Vagina (tissue), 2 donors: ENCODE data around the gene MRPS18B. TPM values are rescaled to one million over a fixed set of nuclear protein-coding genes. Genes with fewer than 3 reads are reported as not detected.

ENCODE experiments used
- DNase-seq, 2 donors: peaks; one replicate each; pipeline ENCODE4 v3.0.0-alpha.2; 2017; ENCODE audit errors: extremely low spot score in 2 of 2
- H3K27ac ChIP-seq: fragments of 200-600 bp; sonication (generic); one replicate; pipeline ENCODE4 v1.5.1; 2019
- H3K27me3 ChIP-seq: fragments of 200-600 bp; sonication (generic); one replicate; pipeline ENCODE4 v1.5.1; 2019
- H3K36me3 ChIP-seq, 2 donors: fragments of 200-600 bp; sonication (generic); one replicate each; pipeline ENCODE4 v1.5.1; 2017 to 2019
- H3K4me1 ChIP-seq: fragments of 200-600 bp; sonication (generic); one replicate; pipeline ENCODE4 v1.5.1; 2019
- H3K4me3 ChIP-seq, 2 donors: fragments of 200-600 bp; sonication (generic); 1 replicate in 1 of 2; 2 replicates in 1 of 2; pipeline ENCODE4 v1.5.1; 2016 to 2019
- H3K9me3 ChIP-seq: fragments of 200-600 bp; sonication (generic); one replicate; pipeline ENCODE4 v1.5.1; 2019
- POLR2A ChIP-seq, 2 donors: fragments of 450-650 bp; IDR thresholded peaks; one replicate each; pipeline ENCODE4 v1.6.1; 2017; ENCODE audit warnings: antibody characterized with exemption in 2 of 2, mild to moderate bottlenecking in 2 of 2, moderate library complexity in 2 of 2
- POLR2AphosphoS5 ChIP-seq, 2 donors: sonication (generic); formaldehyde crosslinking; IDR thresholded peaks; one replicate each; pipeline ENCODE4 v1.9.0; 2017; ENCODE audit warnings: antibody characterized with exemption in 2 of 2, mild to moderate bottlenecking in 2 of 2, low read depth in 1 of 2; ENCODE audit not compliant: insufficient read depth in 1 of 2
- intact Hi-C: fragments of 100-400 bp; cut with DNase I; formaldehyde crosslinking; loops from one replicate; pipeline ENCODE4 v1.15.1; 2023
- total RNA-seq: library from RNA; depleted of rRNA; stranded (reverse); fragments of >200 nt; gene quantifications from one replicate; pipeline ENCODE4 v1.2.3, GENCODE V29; 2016
- TF ChIP-seq, protein P1 (sequence below), 3 experiments: fragments of 450-650 bp in 2 of 3; fragments of 200-600 bp in 1 of 3; sonication (generic) in 1 of 3; IDR thresholded peaks; one replicate each; pipeline ENCODE4 v1.5.1; 2017 to 2019; ENCODE audit warnings: antibody characterized with exemption in 3 of 3, mild to moderate bottlenecking in 2 of 3, moderate library complexity in 2 of 3

MRPS18B gene
- total RNA-seq, 1 donor from 2014 or later, result 21.6 TPM

DNA sequence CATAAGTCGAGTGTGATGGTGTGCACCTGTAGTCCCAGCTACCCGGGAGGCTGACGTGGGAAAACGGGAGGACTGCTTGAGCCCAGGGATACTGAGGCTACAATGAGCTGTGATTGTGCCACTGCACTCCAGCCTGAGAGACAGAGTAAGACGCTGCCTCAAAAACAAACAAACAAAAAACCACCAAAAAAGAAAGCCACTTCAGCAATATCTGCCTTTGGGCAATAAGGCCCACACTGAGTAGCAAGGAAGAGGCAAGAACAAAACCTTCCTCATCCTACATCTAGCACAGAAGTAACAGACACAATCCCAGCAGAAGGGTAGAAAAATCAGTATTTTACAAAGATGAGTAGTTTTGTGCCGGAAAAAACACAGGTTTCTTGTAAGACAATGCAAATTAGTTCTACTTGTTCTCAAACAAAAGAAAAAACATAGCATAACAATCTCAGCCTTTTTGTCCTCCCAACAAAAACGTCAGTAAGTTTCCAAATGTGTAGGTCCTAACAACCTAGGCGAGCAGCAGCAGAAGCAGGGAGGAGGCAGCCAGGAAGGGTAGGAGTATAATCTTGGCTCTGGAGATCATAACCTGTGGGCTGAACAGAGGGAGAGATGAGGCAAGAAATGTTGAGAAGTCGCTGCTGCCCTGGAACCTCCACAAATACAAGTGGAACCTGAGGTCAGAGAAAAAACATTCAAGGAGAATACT lies 6.3 kb upstream of the MRPS18B start:
- intact Hi-C loops, result loop anchor here (10.0 kb wide), 1 partner anchor 73 kb away; the partner anchor contains the start of gene PPP1R18
- no peaks in the 10 kb centered on the region for H3K9me3 ChIP-seq
- no peak overlapping the region for H3K27ac ChIP-seq
- H3K4me3 ChIP-seq, result no peak overlapping the region
- peaks cover 4 to 34% of the 10 kb centered on the region in 2 donors for H3K36me3 ChIP-seq
- H3K27me3 ChIP-seq, result no peaks in the 10 kb centered on the region
- H3K4me1 ChIP-seq, result peaks cover 59% of the 10 kb centered on the region
- TF ChIP-seq, protein P1, sequence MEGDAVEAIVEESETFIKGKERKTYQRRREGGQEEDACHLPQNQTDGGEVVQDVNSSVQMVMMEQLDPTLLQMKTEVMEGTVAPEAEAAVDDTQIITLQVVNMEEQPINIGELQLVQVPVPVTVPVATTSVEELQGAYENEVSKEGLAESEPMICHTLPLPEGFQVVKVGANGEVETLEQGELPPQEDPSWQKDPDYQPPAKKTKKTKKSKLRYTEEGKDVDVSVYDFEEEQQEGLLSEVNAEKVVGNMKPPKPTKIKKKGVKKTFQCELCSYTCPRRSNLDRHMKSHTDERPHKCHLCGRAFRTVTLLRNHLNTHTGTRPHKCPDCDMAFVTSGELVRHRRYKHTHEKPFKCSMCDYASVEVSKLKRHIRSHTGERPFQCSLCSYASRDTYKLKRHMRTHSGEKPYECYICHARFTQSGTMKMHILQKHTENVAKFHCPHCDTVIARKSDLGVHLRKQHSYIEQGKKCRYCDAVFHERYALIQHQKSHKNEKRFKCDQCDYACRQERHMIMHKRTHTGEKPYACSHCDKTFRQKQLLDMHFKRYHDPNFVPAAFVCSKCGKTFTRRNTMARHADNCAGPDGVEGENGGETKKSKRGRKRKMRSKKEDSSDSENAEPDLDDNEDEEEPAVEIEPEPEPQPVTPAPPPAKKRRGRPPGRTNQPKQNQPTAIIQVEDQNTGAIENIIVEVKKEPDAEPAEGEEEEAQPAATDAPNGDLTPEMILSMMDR (IDR thresholded peaks at IDR 0.05), result no peak
- no peak for TF ChIP-seq POLR2AphosphoS5 (IDR thresholded peaks at IDR 0.05; ENCODE audit: insufficient read depth in 1 of 2, low read depth in 1 of 2)
- TF ChIP-seq POLR2A (IDR thresholded peaks at IDR 0.05), result no peak
- no peak for DNase-seq

DNA sequence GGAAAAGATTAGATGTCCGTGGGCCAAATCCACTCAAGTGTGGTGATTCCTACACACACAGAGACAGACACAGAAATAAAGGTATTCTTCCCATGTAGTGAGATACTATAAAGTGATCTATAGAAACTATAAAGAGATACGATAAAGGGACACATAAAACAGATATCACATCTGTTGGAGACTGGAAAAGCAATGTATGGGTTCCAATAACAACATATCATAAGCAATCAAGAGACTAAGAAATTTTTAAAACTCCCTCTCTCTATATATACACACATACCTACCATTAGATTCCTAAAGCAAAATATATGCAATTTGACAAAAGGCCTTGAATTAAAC lies 5.8 kb upstream of the MRPS18B start:
- Histone ChIP-seq H3K4me1 (peaks cover 59% of the 10 kb centered on the region), H3K27me3 (no peaks in the 10 kb centered on the region), H3K9me3 (no peaks in the 10 kb centered on the region), H3K36me3 (peaks cover 0 to 34% of the 10 kb centered on the region in 2 donors), H3K27ac (no peak overlapping the region), H3K4me3 (no peak overlapping the region)
- no peak for DNase-seq
- TF ChIP-seq POLR2A (IDR thresholded peaks at IDR 0.05) (no peak), POLR2AphosphoS5 (IDR thresholded peaks at IDR 0.05; ENCODE audit: insufficient read depth in 1 of 2, low read depth in 1 of 2) (no peak)
- TF ChIP-seq, protein P1 (IDR thresholded peaks at IDR 0.05), result no peak
- intact Hi-C loops, result loop anchor here (10.0 kb wide), 1 partner anchor 73 kb away; the partner anchor contains the start of gene PPP1R18

DNA sequence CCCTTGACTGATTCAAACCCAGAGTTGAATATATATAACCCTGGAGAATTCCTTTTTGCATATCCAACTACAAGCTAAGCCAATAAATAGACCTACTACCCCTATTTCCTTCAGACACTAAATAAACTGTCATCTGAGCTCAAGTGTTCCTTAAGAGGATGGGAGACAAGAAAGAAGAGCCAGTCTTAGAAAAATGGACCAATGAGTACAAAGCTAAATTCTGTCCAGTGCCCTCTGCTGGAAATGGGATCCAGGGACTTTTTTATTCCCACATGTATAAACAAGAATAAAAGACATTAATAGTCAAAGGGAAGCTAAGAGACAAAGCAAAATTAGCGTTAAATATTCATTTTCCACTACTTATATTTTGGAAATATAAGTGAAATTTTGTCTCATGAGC lies 5.4 kb upstream of the MRPS18B start:
- intact Hi-C loops, result loop anchor here (10.0 kb wide), 1 partner anchor 73 kb away; the partner anchor contains the start of gene PPP1R18
- TF ChIP-seq POLR2AphosphoS5 (IDR thresholded peaks at IDR 0.05; ENCODE audit: insufficient read depth in 1 of 2, low read depth in 1 of 2) (no peak), POLR2A (IDR thresholded peaks at IDR 0.05) (no peak)
- TF ChIP-seq, protein P1 (IDR thresholded peaks at IDR 0.05), result no peak
- H3K36me3 ChIP-seq, result peaks cover 0 to 30% of the 10 kb centered on the region in 2 donors
- H3K27me3 ChIP-seq, result no peaks in the 10 kb centered on the region
- H3K4me3 ChIP-seq, result no peak overlapping the region
- no peak for DNase-seq
- H3K9me3 ChIP-seq, result no peaks in the 10 kb centered on the region
- peak overlapping the region; percentile 99 for H3K27ac ChIP-seq
- H3K4me1 ChIP-seq, result peaks cover 59% of the 10 kb centered on the region

DNA sequence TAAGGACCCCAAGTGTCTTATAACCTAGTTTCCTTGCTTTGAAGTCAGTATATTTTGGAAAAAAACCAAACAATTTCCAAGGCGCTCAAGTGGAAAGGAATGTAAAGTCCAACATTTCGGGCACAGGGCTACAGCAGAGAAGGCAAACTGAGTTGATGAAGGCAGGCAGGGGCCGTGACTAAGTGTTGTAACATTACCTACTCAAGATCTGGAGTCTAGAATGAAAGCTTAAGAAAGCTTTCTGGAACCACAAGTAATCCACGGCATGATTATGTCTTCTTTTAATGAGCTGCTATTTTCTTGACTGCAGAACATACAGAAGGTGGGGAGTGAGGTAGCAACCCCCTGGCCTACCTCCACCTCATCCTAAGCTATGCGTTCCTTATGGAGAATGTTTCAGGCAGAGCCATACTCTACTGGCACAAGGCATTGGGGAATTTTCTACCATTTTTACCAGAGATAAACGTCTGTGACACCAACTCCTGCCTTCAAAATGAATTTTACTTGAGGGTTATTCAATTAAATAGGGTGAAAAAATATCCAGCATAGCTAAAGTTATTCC lies 4.9 kb upstream of the MRPS18B start:
- DNase-seq, result no peak
- Histone ChIP-seq H3K36me3 (peaks cover 0 to 25% of the 10 kb centered on the region in 2 donors), H3K4me1 (peaks cover 59% of the 10 kb centered on the region)

More for the DNA sequence above, 4.9 kb upstream of the MRPS18B start:
- Histone ChIP-seq H3K9me3 (no peaks in the 10 kb centered on the region), H3K4me3 (no peak overlapping the region), H3K27ac (peak overlapping the region; percentile 99), H3K27me3 (no peaks in the 10 kb centered on the region)
- intact Hi-C loops, result loop anchor here (10.0 kb wide), 1 partner anchor 72 kb away; the partner anchor contains the start of gene PPP1R18
- TF ChIP-seq POLR2AphosphoS5 (IDR thresholded peaks at IDR 0.05; ENCODE audit: insufficient read depth in 1 of 2, low read depth in 1 of 2) (no peak), POLR2A (IDR thresholded peaks at IDR 0.05) (no peak)
- TF ChIP-seq, protein P1 (IDR thresholded peaks at IDR 0.05), result no peak
